Muscle layer of duodenum (tissue), 2 donors: ENCODE results near the gene MCF2L.

Source experiments
- H3K27ac ChIP-seq: one replicate; pipeline ENCODE4 v1.7.0; 2013; ENCODE audit warnings: mild to moderate bottlenecking, low read length
- H3K27me3 ChIP-seq: one replicate; pipeline ENCODE4 v1.7.0; 2013; ENCODE audit warnings: low read depth, mild to moderate bottlenecking, control low read depth, low read length
- H3K36me3 ChIP-seq, 2 donors: one replicate each; pipeline ENCODE4 v1.7.0; 2013; ENCODE audit warnings: low read length in 2 of 2, control low read depth in 1 of 2, mild to moderate bottlenecking in 1 of 2; ENCODE audit not compliant: insufficient read depth in 2 of 2, control insufficient read depth in 1 of 2
- H3K4me1 ChIP-seq, 2 donors: one replicate each; pipeline ENCODE4 v1.7.0; 2013; ENCODE audit warnings: low read length in 2 of 2, mild to moderate bottlenecking in 2 of 2, control low read depth in 1 of 2, moderate library complexity in 1 of 2; ENCODE audit not compliant: insufficient read depth in 2 of 2, control insufficient read depth in 1 of 2
- H3K4me3 ChIP-seq, 2 donors: one replicate each; pipeline ENCODE4 v1.7.0; 2013; ENCODE audit warnings: low read length in 2 of 2, low read depth in 1 of 2, mild to moderate bottlenecking in 1 of 2
- H3K9me3 ChIP-seq, 2 donors: one replicate each; pipeline ENCODE4 v1.7.0; 2013; ENCODE audit warnings: low read length in 2 of 2, control low read depth in 1 of 2, mild to moderate bottlenecking in 1 of 2; ENCODE audit not compliant: control insufficient read depth in 1 of 2
- donor health status: healthy.

Gene MCF2L

GRCh38 chr13:112951674-112952371 lies 17.2 kb upstream of the MCF2L start:
- Histone ChIP-seq H3K4me3 (no peak overlapping the region), H3K27ac (no peak overlapping the region), H3K9me3 (no peaks in the 10 kb centered on the region), H3K4me1 (no peaks in the 10 kb centered on the region), H3K27me3 (no peaks in the 10 kb centered on the region), H3K36me3 (no peaks in the 10 kb centered on the region)

GRCh38 chr13:112952759-112953551 lies 16.1 kb upstream of the MCF2L start:
- no peaks in the 10 kb centered on the region for H3K36me3 ChIP-seq
- no peaks in the 10 kb centered on the region for H3K27me3 ChIP-seq
- H3K27ac ChIP-seq: no peak overlapping the region
- no peaks in the 10 kb centered on the region for H3K4me1 ChIP-seq
- no peak overlapping the region for H3K4me3 ChIP-seq
- no peaks in the 10 kb centered on the region for H3K9me3 ChIP-seq

GRCh38 chr13:112953591-112954487 lies 15.2 kb upstream of the MCF2L start:
- H3K4me1 ChIP-seq: no peaks in the 10 kb centered on the region
- no peaks in the 10 kb centered on the region for H3K9me3 ChIP-seq
- no peak overlapping the region for H3K4me3 ChIP-seq
- no peaks in the 10 kb centered on the region for H3K27me3 ChIP-seq
- H3K27ac ChIP-seq: no peak overlapping the region
- H3K36me3 ChIP-seq: no peaks in the 10 kb centered on the region

- no peaks in the 10 kb centered on the region for H3K27me3 ChIP-seq
- H3K9me3 ChIP-seq: no peaks in the 10 kb centered on the region
- H3K4me1 ChIP-seq: no peaks in the 10 kb centered on the region
- H3K27ac ChIP-seq: no peak overlapping the region
- H3K4me3 ChIP-seq: no peak overlapping the region
- no peaks in the 10 kb centered on the region for H3K36me3 ChIP-seq
Measured at GRCh38 chr13:112954488-112955270, 14.3 kb upstream of the MCF2L start.

GRCh38 chr13:112955271-112955937 lies 13.6 kb upstream of the MCF2L start:
- Histone ChIP-seq H3K9me3 (no peaks in the 10 kb centered on the region), H3K27me3 (no peaks in the 10 kb centered on the region), H3K36me3 (no peaks in the 10 kb centered on the region), H3K4me1 (no peaks in the 10 kb centered on the region), H3K4me3 (no peak overlapping the region), H3K27ac (no peak overlapping the region)

GRCh38 chr13:112955956-112956355 lies 13.1 kb upstream of the MCF2L start:
- H3K4me3 ChIP-seq: no peak overlapping the region
- no peaks in the 10 kb centered on the region for H3K36me3 ChIP-seq
- H3K27me3 ChIP-seq: no peaks in the 10 kb centered on the region
- H3K27ac ChIP-seq: no peak overlapping the region
- no peaks in the 10 kb centered on the region for H3K9me3 ChIP-seq
- H3K4me1 ChIP-seq: no peaks in the 10 kb centered on the region

- Histone ChIP-seq H3K9me3 (no peaks in the 10 kb centered on the region), H3K4me1 (no peaks in the 10 kb centered on the region), H3K27me3 (no peaks in the 10 kb centered on the region)
Measured at GRCh38 chr13:112956571-112957294, 12.3 kb upstream of the MCF2L start.

GRCh38 chr13:112957295-112957677 lies 11.7 kb upstream of the MCF2L start:
- no peaks in the 10 kb centered on the region for H3K9me3 ChIP-seq
- H3K27me3 ChIP-seq: no peaks in the 10 kb centered on the region
- no peak overlapping the region for H3K4me3 ChIP-seq
- no peaks in the 10 kb centered on the region for H3K36me3 ChIP-seq
- H3K4me1 ChIP-seq: no peaks in the 10 kb centered on the region
- no peak overlapping the region for H3K27ac ChIP-seq

More at GRCh38 chr13:112956571-112957294, 12.3 kb upstream of the MCF2L start:
- Histone ChIP-seq H3K36me3 (no peaks in the 10 kb centered on the region), H3K4me3 (no peak overlapping the region), H3K27ac (no peak overlapping the region)

- no peaks in the 10 kb centered on the region for H3K9me3 ChIP-seq
- H3K4me3 ChIP-seq: no peak overlapping the region
- no peak overlapping the region for H3K27ac ChIP-seq
- no peaks in the 10 kb centered on the region for H3K27me3 ChIP-seq
- no peaks in the 10 kb centered on the region for H3K36me3 ChIP-seq
- H3K4me1 ChIP-seq: no peaks in the 10 kb centered on the region
Measured at GRCh38 chr13:112958127-112958989, 10.7 kb upstream of the MCF2L start.
